ENCODE data around the gene NCKAP5L.

GRCh38 chr12:49750027-49750995 is 77.9 kb downstream of the NCKAP5L start:
- TF ChIP-seq ZNF274 (IDR thresholded peaks at IDR 0.05; ENCODE audit: low read depth, low read length) (no peak), YY1 (IDR thresholded peaks at IDR 0.05; ENCODE audit: insufficient read depth, insufficient read length) (no peak), SUZ12 (IDR thresholded peaks at IDR 0.05; ENCODE audit: extremely low read depth, insufficient read depth, insufficient read length) (no peak)
